ENCODE results near the gene HPCAL1. TPM values are rescaled to one million over a fixed set of nuclear protein-coding genes. Genes with fewer than 3 reads are reported as not detected.

The HPCAL1 gene
- total RNA-seq, 1 experiment from 2014 or later = 35.1 TPM

DNA sequence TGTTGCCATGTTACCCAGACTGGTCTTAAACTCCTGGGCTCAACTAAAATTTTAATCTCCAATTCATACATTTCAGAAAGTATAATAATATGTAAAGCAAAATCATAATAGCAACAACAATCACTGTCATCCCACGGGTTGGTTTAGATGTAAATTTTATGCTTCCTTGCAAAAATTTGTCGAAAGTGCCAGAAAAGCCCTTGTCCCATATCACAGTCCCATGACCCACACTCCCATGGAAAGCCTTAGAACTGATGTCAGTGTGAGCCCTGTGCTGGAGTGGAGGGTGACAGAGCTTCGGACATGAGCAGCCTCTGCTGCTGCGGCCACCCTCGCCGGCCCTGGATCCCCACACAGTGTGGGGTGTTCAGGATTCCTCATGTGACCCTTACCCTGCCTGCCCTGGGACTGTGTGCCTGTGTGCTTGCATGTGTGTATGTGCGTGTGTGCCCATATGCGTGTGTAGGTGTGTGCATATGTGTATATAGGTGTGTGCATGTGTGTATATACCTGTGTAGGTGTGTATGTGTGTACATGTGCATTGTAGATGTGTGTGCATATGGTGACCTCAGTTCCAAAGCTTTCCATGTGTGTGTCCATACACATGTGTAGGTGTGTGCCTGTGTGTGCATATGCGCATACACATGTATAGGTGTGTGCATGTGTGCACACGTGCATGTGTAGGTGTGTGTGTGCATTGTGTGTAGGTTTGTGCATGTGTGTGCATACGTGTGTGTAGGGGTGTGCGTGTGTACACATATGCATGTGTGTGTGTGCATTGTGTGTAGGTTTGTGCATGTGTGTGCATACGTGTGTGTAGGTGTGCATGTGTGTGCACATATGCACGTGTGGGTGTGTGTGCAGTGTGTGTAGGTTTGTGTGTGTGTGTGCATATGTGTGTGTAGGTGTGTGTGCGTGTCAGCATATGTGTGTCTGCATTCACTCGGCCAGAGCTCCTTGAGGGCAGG lies 65.1 kb downstream of the HPCAL1 start:
- H3K27ac Mint-ChIP-seq (ENCODE audit: unreplicated experiment) = no peak overlapping the region
- no peaks in the 10 kb centered on the region for H3K9me3 Mint-ChIP-seq (ENCODE audit: low read depth, unreplicated experiment)
- TF ChIP-seq, protein P1, sequence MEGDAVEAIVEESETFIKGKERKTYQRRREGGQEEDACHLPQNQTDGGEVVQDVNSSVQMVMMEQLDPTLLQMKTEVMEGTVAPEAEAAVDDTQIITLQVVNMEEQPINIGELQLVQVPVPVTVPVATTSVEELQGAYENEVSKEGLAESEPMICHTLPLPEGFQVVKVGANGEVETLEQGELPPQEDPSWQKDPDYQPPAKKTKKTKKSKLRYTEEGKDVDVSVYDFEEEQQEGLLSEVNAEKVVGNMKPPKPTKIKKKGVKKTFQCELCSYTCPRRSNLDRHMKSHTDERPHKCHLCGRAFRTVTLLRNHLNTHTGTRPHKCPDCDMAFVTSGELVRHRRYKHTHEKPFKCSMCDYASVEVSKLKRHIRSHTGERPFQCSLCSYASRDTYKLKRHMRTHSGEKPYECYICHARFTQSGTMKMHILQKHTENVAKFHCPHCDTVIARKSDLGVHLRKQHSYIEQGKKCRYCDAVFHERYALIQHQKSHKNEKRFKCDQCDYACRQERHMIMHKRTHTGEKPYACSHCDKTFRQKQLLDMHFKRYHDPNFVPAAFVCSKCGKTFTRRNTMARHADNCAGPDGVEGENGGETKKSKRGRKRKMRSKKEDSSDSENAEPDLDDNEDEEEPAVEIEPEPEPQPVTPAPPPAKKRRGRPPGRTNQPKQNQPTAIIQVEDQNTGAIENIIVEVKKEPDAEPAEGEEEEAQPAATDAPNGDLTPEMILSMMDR (IDR thresholded peaks at IDR 0.05; ENCODE audit: unreplicated experiment) = no peak
- H3K36me3 Mint-ChIP-seq (ENCODE audit: insufficient read depth, unreplicated experiment) = peaks cover 5% of the 10 kb centered on the region
- CTCF ChIA-PET = interaction anchor here (1.0 kb wide), 1 partner anchor 12 kb away, joined by 3 read pairs; no protein-coding TSS in a partner anchor
- H3K27me3 Mint-ChIP-seq (ENCODE audit: unreplicated experiment) = no peaks in the 10 kb centered on the region
- BruUV-seq (replicated peaks) = no TSS peak
- no peak overlapping the region for H3K4me3 Mint-ChIP-seq (ENCODE audit: low read depth, unreplicated experiment)
- peaks cover 15% of the 10 kb centered on the region for H3K4me1 Mint-ChIP-seq (ENCODE audit: low read depth, unreplicated experiment)
- intact Hi-C loops (cut with micrococcal nuclease; ENCODE audit: unreplicated experiment) = no loop called here
- DNase-seq = no peak

DNA sequence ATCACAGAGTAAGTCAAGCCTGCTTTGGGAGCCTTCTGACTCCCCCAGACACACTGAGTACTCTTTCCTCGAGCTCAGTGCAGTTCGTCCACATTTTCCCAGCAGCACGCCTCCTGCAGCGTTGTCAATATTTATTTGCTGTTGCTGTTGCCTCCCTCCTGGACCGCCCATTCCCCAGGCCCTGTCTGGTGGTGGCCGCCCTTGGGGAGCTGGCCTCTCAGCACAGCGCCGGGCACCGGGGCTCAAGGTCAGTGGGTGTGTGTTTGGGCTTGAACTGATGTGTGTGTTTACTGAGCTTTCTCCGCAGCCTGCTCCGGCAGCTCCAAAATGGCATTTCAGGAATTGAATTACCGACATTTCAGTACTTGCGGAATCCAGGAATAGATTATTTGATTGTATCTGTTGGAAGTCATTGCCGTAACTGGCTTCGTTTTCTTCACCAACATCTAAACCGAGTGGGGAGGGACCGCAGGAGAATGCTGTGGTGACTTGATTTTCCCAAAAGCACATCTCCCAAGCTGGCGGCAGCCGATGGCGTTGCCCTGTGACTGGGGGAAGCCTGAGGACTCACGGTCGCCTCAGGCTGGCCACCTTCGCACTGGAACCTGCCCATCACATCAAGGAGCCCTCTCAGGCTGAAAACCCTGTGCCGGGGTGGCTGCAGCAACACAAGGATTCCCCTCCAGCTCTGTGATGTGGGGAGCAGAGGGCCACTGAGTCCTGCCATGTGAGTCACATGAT lies 66.0 kb downstream of the HPCAL1 start:
- TF ChIP-seq, protein P1 (IDR thresholded peaks at IDR 0.05; ENCODE audit: unreplicated experiment) = no peak
- peaks cover 5% of the 10 kb centered on the region for H3K36me3 Mint-ChIP-seq (ENCODE audit: insufficient read depth, unreplicated experiment)
- CTCF ChIA-PET = interaction anchor here (1.0 kb wide), 1 partner anchor 13 kb away, joined by 3 read pairs; no protein-coding TSS in a partner anchor
- H3K27ac Mint-ChIP-seq (ENCODE audit: unreplicated experiment) = no peak overlapping the region
- H3K27me3 Mint-ChIP-seq (ENCODE audit: unreplicated experiment) = no peaks in the 10 kb centered on the region
- no peak overlapping the region for H3K4me3 Mint-ChIP-seq (ENCODE audit: low read depth, unreplicated experiment)
- H3K4me1 Mint-ChIP-seq (ENCODE audit: low read depth, unreplicated experiment) = peaks cover 15% of the 10 kb centered on the region
- no peak for DNase-seq
- H3K9me3 Mint-ChIP-seq (ENCODE audit: low read depth, unreplicated experiment) = no peaks in the 10 kb centered on the region
- intact Hi-C loops (cut with micrococcal nuclease; ENCODE audit: unreplicated experiment) = no loop called here
- BruUV-seq (replicated peaks) = no TSS peak

DNA sequence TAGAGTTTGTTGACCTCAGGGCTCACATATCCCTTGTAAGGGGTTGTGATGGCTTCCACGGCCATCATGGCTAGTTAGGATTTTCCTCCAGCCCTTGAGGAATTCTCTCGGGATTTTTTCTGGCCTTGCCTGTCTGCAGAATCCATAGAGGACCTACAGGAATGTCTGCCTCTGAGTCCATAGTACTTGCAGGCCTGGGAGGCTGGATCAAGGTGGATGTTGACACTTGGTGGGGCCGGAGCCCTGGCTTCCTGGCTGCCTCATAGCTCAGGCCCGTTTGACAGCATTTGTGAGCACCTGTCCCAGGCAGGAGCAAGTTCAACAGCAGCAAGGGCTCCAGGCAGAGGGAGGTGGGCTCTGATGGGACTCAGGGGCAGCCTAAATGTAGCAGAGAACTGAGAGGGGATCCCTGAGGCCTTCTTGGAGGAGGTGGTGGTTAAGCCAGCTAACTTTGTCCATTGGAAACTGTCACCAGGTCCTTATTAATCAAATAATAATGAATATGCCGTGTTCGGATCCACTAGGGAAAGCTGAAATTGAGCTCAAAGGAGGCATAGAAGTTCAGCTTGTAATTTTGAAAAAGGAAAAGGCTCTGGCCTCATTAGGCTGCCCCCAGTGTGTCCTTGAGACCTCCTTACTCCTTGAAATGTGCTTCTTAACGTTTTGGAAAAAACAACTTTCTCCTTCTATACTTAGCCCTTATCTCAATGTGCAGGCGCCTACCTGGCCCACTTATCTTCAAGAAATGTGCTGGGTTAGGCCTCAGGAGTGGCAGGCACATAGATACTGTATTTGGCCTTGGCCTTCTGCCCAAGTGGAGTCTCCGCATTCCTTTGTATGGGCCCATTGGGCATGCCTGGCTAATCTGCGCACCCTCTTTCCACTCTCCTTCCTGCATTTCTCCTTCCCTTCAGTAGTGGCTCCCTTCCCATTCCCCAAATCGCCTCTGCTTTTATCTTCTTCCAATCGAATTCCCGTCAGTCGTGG lies 66.9 kb downstream of the HPCAL1 start:
- no peak for DNase-seq
- no peak overlapping the region for H3K4me3 Mint-ChIP-seq (ENCODE audit: low read depth, unreplicated experiment)
- intact Hi-C loops (cut with micrococcal nuclease; ENCODE audit: unreplicated experiment) = no loop called here
- H3K27ac Mint-ChIP-seq (ENCODE audit: unreplicated experiment) = no peak overlapping the region
- TF ChIP-seq, protein P1 (IDR thresholded peaks at IDR 0.05; ENCODE audit: unreplicated experiment) = no peak
- CTCF ChIA-PET = no interaction called here
- H3K9me3 Mint-ChIP-seq (ENCODE audit: low read depth, unreplicated experiment) = no peaks in the 10 kb centered on the region
- no TSS peak for BruUV-seq (replicated peaks)
- peaks cover 5% of the 10 kb centered on the region for H3K36me3 Mint-ChIP-seq (ENCODE audit: insufficient read depth, unreplicated experiment)
- no peaks in the 10 kb centered on the region for H3K27me3 Mint-ChIP-seq (ENCODE audit: unreplicated experiment)
- H3K4me1 Mint-ChIP-seq (ENCODE audit: low read depth, unreplicated experiment) = peaks cover 15% of the 10 kb centered on the region

DNA sequence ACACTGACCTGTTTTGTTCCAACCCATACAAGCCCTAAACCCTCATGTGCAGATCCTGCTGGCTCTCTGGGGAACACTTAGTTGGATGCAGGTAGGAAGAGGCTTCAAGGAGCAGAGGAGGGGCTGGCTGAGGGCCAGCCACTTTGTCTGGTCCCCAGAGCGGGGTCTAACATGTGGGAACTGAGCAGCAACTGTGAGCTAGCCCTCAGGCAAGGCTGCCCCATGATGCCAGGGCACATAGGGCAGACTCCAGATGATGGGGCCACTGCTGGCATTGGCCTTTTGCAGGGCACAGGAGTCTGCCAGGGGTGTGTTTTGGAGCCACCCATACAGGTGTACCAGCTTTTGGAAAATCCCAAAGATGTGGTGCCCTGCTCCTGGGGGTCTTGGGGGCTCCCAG lies 67.7 kb downstream of the HPCAL1 start:
- no TSS peak for BruUV-seq (replicated peaks)
- no peak for DNase-seq
- no peaks in the 10 kb centered on the region for H3K27me3 Mint-ChIP-seq (ENCODE audit: unreplicated experiment)
- peaks cover 15% of the 10 kb centered on the region for H3K4me1 Mint-ChIP-seq (ENCODE audit: low read depth, unreplicated experiment)
- intact Hi-C loops (cut with micrococcal nuclease; ENCODE audit: unreplicated experiment) = no loop called here
- no peaks in the 10 kb centered on the region for H3K9me3 Mint-ChIP-seq (ENCODE audit: low read depth, unreplicated experiment)
- no peak overlapping the region for H3K27ac Mint-ChIP-seq (ENCODE audit: unreplicated experiment)
- TF ChIP-seq, protein P1 (IDR thresholded peaks at IDR 0.05; ENCODE audit: unreplicated experiment) = no peak
- no peak overlapping the region for H3K4me3 Mint-ChIP-seq (ENCODE audit: low read depth, unreplicated experiment)
- CTCF ChIA-PET = no interaction called here
- no peaks in the 10 kb centered on the region for H3K36me3 Mint-ChIP-seq (ENCODE audit: insufficient read depth, unreplicated experiment)
